ENCODE measurements around the gene VPS45.
A peak's percentile ranks its signal among the peaks of the same experiment; 100 is the strongest.

VPS45 gene, protein sequence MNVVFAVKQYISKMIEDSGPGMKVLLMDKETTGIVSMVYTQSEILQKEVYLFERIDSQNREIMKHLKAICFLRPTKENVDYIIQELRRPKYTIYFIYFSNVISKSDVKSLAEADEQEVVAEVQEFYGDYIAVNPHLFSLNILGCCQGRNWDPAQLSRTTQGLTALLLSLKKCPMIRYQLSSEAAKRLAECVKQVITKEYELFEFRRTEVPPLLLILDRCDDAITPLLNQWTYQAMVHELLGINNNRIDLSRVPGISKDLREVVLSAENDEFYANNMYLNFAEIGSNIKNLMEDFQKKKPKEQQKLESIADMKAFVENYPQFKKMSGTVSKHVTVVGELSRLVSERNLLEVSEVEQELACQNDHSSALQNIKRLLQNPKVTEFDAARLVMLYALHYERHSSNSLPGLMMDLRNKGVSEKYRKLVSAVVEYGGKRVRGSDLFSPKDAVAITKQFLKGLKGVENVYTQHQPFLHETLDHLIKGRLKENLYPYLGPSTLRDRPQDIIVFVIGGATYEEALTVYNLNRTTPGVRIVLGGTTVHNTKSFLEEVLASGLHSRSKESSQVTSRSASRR

DNA sequence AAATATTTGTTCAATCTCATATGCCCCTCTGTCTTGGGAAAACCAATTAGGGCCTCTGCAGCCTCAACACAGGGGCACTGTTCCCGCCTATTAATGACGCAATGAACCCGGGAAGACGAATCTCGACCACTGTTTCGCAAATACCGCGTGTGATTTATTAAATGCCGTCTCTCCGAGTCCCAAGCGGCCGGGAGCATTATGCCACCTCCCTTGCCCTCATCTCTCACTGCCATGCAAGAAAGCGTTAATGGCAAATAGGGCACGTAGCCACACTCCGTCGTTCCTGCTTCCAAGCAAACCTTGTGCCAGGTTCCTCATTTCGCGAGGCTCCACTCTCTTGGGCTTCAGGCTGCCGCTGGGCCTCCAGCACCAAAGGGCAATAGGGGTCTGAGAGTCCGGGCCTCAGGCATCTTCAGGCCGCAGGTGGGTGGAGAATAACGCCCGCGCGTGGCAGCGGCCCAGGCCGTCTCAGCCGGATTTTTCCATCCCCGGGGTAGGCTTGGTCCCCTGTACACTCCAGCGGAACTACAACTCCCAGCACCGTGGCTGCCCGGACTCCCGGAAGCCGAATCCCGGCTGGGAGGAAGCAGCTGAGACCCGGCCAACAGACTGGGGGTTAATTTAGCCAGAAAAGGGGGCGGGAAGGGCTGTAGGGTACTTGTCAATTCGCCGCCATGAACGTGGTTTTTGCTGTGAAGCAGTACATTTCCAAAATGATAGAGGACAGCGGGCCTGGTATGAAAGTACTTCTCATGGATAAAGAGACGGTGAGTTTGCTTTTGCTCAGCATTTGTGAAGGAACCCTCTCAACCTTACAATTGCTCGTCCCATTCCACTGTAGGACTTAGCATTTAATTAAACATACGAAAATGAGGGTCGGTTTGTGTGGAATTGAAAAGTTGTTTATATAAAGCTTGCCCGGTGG is at the start of gene VPS45:
Gene VPS45, plus strand, starts transcription at position 593 of the 925 bp plus-strand sequence. Its CDS starts 82 bp downstream, at position 675.
- H3K27ac ChIP-seq: peak within 1 kb of the TSS; percentile 91
- TF ChIP-seq, protein P1, sequence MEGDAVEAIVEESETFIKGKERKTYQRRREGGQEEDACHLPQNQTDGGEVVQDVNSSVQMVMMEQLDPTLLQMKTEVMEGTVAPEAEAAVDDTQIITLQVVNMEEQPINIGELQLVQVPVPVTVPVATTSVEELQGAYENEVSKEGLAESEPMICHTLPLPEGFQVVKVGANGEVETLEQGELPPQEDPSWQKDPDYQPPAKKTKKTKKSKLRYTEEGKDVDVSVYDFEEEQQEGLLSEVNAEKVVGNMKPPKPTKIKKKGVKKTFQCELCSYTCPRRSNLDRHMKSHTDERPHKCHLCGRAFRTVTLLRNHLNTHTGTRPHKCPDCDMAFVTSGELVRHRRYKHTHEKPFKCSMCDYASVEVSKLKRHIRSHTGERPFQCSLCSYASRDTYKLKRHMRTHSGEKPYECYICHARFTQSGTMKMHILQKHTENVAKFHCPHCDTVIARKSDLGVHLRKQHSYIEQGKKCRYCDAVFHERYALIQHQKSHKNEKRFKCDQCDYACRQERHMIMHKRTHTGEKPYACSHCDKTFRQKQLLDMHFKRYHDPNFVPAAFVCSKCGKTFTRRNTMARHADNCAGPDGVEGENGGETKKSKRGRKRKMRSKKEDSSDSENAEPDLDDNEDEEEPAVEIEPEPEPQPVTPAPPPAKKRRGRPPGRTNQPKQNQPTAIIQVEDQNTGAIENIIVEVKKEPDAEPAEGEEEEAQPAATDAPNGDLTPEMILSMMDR (conservative IDR thresholded peaks at IDR 0.05): no peak

DNA sequence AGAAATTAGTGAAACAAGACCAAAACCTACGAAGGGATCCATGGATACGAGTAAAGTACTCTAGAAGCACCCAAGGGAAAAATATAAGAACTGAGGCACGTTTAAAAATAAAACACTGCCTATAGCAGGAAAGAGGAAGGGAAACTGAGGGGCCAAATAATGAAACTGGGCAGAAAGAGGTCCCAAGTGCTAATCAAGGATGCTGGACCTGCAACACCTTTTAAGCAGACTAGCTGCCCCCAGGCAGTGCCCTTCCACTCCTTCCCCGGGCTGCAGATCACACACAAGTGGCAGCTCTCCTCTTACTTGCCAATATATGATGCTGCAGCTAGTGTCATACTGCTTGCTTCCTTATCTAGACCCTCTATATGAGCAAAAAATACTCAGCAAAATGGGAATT is 49.4 kb upstream of the VPS45 start:
- TF ChIP-seq, protein P1 (conservative IDR thresholded peaks at IDR 0.05): no peak
- no peak overlapping the region for H3K27ac ChIP-seq

DNA sequence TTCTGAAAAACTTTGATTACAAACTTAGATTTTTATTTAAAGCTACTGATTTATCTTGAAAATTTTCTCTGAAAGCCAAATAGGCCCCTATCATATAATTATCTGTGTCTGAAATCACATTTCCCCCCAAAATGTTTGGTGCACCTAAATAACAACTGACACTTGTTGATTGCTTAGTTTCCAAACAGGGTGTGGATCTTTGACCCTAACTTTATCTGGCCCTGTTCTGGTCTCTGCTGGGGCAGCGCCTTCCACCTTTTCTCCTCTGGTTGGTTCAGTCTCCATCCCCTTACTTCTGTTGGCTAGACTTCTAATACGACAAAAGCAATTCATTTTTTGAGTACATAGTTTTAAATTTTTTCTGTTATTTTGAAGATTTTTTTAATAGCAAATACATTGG is 46.9 kb upstream of the VPS45 start:
- TF ChIP-seq, protein P1 (conservative IDR thresholded peaks at IDR 0.05): no peak
- H3K27ac ChIP-seq: no peak overlapping the region

DNA sequence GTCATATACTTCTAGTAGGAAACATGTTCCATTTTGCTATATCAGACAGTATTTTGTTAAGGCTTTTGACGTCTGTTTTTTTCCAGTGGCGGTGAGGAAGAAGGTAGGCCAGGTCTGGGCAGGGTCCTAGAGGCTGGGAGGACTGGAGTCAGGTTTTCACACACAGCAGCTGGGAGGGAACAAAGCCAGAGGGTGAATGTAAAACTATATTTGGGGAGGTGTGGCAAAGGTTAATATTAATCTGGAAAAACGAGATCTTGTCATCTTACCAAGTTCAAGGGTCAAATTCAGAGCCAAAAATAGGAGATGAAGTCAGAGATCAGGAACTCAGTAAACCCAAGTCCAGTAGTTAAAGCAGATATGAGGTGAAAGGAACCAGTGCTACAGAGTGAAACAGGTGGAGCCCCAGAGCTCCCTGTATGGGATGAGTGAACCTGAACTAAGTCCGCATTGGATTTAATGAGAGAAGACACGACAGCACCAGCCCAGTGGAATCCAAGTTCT is 46.3 kb upstream of the VPS45 start:
- TF ChIP-seq, protein P1 (conservative IDR thresholded peaks at IDR 0.05): no peak
- no peak overlapping the region for H3K27ac ChIP-seq

DNA sequence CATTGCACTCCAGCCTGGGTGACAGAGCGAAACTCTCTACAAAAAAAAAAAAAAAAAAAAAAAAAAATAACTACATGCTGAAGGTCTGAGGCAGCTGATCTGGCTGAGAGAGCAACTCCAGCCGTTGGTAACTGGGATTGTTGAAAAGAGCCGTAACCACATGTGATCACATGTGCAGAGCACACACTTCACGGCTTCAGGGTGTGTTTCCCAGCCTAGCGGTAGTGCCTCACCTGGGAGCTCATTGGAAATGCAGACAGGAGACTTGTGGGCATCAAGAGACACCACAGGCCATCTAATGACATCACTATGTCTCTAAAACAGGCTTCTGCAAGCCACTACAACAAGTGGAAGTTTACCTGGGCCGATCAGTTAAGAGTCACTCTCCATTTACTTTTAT is 45.2 kb upstream of the VPS45 start:
- no peak overlapping the region for H3K27ac ChIP-seq
- TF ChIP-seq, protein P1 (conservative IDR thresholded peaks at IDR 0.05): no peak

DNA sequence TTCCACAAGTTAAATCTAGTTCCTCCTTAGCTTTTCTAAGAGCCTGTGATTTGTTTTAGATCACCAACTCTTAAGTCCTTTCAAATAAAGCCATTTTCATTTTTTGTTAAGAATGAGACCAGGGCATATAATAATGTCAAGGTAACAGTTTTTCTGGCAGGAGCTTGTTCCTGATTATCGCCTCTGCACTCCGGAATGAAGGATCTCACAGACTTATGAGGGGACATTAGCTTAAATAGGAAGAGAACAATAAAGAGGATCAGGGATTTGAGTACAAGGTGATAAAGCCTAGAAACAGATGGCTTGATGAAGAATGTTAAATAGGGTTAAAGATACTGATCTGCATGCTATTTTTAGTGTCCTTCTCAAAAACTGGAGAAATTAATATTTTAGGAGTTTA is 43.4 kb upstream of the VPS45 start:
- TF ChIP-seq, protein P1 (conservative IDR thresholded peaks at IDR 0.05): no peak
- H3K27ac ChIP-seq: no peak overlapping the region

DNA sequence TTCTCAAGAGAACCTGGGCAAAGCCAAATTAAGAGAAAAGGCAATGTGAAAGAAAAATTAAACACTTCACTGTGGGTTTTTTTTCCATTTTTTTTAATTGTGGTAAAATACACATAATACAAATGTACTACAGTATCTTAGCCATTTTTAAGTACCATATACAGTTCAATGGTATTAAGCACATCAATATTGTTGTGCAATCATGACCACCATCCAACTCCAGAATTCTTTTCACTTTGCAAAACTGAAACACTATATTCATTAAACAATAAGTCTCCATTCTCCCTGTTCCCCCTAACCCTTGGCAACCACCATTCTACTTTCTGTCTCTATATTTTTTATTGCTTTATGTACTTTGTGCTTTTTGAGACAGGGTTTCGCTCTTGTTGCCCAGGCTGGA is 39.3 kb upstream of the VPS45 start:
- no peak overlapping the region for H3K27ac ChIP-seq
- TF ChIP-seq, protein P1 (conservative IDR thresholded peaks at IDR 0.05): no peak

Data from VCaP (cell line).